Upper lobe of right lung (tissue), 1 donor: ENCODE measurements around the gene LANCL3. TPM values are rescaled to one million over a fixed set of nuclear protein-coding genes. Genes with fewer than 3 reads are reported as not detected.
A peak's percentile ranks its signal among the peaks of the same experiment; 100 is the strongest.

Experiments
- ATAC-seq: fragments of 200-7000 bp; cut with Tn5 transposase; one replicate; pipeline ENCODE4 v1.9.1; 2020; ENCODE audit warnings: mild to moderate bottlenecking, moderate library complexity
- DNase-seq: peaks from one replicate; pipeline ENCODE4 v3.0.0-alpha.2; 2020
- H3K27ac ChIP-seq: fragments of 200-600 bp; one replicate; pipeline ENCODE4 v1.8.0; 2022
- H3K27me3 ChIP-seq: fragments of 200-600 bp; one replicate; pipeline ENCODE4 v1.8.0; 2022; ENCODE audit warnings: mild to moderate bottlenecking
- H3K36me3 ChIP-seq: fragments of 200-600 bp; one replicate; pipeline ENCODE4 v1.8.0; 2022
- H3K4me1 ChIP-seq: fragments of 200-600 bp; one replicate; pipeline ENCODE4 v1.8.0; 2022
- H3K4me3 ChIP-seq: fragments of 200-600 bp; one replicate; pipeline ENCODE4 v1.8.0; 2022; ENCODE audit warnings: mild to moderate bottlenecking
- H3K9me3 ChIP-seq: fragments of 200-600 bp; one replicate; pipeline ENCODE4 v1.8.0; 2022
- intact Hi-C: fragments of 100-400 bp; cut with DNase I; formaldehyde crosslinking; loops from one replicate; pipeline ENCODE4 v1.11.0; 2022
- total RNA-seq: library from RNA; stranded (reverse); fragmentation: NEBNext Ultra II Directional; extraction: Animal tissue kit (Norgen Biotek cat#: 25700); gene quantifications from one replicate; pipeline ENCODE4 v1.2.1, GENCODE V29; 2021
- TF ChIP-seq, protein P1 (sequence below): fragments of 200-600 bp; IDR thresholded peaks from one replicate; pipeline ENCODE4 v1.8.0; 2022; ENCODE audit warnings: antibody characterized with exemption
- donor health status: DM: no; HTN: yes; CAD: no; lungs with severe emphysema.

LANCL3 gene
- total RNA-seq, 1 donor from 2014 or later = 1.4 TPM

DNA sequence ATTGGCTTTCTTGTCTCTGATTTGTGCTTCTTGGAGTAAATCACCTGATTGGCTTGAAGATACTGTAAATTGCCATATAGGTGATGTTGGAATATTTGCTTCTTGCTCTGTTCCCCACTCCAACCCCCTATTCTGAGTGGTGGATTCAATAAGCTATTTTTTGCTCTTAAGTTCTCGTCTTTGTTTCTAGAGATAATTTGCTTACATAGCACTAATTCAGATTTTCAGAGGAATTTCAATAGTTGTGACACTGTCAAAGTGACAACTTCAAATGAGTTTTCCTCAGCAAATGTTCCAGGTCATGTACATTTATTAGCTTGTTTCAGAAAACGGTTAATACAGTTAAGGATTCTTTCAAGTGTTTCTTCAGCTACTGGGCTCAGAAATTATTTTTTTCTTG is 18.6 kb downstream of the LANCL3 start:
- no peaks in the 10 kb centered on the region for H3K4me1 ChIP-seq
- no peak for DNase-seq
- no peaks in the 10 kb centered on the region for H3K36me3 ChIP-seq
- intact Hi-C loops = no loop called here
- no peaks in the 10 kb centered on the region for H3K9me3 ChIP-seq
- H3K27ac ChIP-seq = no peak overlapping the region
- no peak overlapping the region for H3K4me3 ChIP-seq
- H3K27me3 ChIP-seq = no peaks in the 10 kb centered on the region
- no peak for ATAC-seq
- TF ChIP-seq, protein P1, sequence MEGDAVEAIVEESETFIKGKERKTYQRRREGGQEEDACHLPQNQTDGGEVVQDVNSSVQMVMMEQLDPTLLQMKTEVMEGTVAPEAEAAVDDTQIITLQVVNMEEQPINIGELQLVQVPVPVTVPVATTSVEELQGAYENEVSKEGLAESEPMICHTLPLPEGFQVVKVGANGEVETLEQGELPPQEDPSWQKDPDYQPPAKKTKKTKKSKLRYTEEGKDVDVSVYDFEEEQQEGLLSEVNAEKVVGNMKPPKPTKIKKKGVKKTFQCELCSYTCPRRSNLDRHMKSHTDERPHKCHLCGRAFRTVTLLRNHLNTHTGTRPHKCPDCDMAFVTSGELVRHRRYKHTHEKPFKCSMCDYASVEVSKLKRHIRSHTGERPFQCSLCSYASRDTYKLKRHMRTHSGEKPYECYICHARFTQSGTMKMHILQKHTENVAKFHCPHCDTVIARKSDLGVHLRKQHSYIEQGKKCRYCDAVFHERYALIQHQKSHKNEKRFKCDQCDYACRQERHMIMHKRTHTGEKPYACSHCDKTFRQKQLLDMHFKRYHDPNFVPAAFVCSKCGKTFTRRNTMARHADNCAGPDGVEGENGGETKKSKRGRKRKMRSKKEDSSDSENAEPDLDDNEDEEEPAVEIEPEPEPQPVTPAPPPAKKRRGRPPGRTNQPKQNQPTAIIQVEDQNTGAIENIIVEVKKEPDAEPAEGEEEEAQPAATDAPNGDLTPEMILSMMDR = no peak

GRCh38 chrX:37594755-37595382 is 23.4 kb downstream of the LANCL3 start:
- no peaks in the 10 kb centered on the region for H3K36me3 ChIP-seq
- no peaks in the 10 kb centered on the region for H3K9me3 ChIP-seq
- DNase-seq (no peak), ATAC-seq (no peak)
- H3K4me3 ChIP-seq = no peak overlapping the region
- no peak overlapping the region for H3K27ac ChIP-seq
- TF ChIP-seq, protein P1 = no peak
- no peaks in the 10 kb centered on the region for H3K27me3 ChIP-seq
- no peaks in the 10 kb centered on the region for H3K4me1 ChIP-seq
- intact Hi-C loops = no loop called here

- TF ChIP-seq, protein P1 = no peak
- ATAC-seq = no peak
These were observed 28.3 kb downstream of the LANCL3 start for GRCh38 chrX:37599729-37600128.

DNA sequence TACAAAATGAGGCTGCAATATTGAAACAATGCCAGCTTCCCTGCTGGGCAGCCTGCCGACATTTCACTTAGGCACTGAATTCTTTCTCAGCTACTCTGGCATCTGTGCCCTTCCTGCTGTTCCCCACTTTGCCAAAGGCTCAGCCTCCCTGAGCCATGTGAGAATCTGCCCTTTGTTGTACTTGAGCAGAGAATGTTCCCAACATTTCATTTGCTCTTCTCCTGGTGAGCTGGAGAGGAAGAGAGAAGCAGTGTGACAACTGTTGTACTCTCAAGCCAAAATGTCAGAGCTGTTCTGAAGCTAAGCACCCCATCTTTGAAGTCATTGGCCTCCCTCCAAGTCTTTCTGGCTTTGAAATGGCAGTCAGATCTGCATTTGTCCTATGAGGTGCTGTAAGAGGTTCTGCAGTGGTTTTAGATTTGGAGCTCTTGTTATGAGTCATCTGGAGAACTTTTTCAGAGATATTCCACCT is 32.5 kb downstream of the LANCL3 start:
- H3K27ac ChIP-seq = no peak overlapping the region
- intact Hi-C loops = no loop called here
- no peaks in the 10 kb centered on the region for H3K4me1 ChIP-seq
- no peaks in the 10 kb centered on the region for H3K27me3 ChIP-seq
- H3K4me3 ChIP-seq = no peak overlapping the region
- DNase-seq (peak; percentile 31), ATAC-seq (no peak)
- H3K9me3 ChIP-seq = no peaks in the 10 kb centered on the region
- H3K36me3 ChIP-seq = no peaks in the 10 kb centered on the region
- TF ChIP-seq, protein P1 = no peak

More at GRCh38 chrX:37599729-37600128, 28.3 kb downstream of the LANCL3 start:
- intact Hi-C loops = no loop called here
- H3K27ac ChIP-seq = no peak overlapping the region
- no peak for DNase-seq
- H3K36me3 ChIP-seq = no peaks in the 10 kb centered on the region
- no peak overlapping the region for H3K4me3 ChIP-seq
- no peaks in the 10 kb centered on the region for H3K9me3 ChIP-seq
- no peaks in the 10 kb centered on the region for H3K4me1 ChIP-seq
- no peaks in the 10 kb centered on the region for H3K27me3 ChIP-seq

GRCh38 chrX:37607243-37607642 is 35.8 kb downstream of the LANCL3 start:
- intact Hi-C loops = no loop called here
- Histone ChIP-seq H3K4me3 (no peak overlapping the region), H3K27me3 (no peaks in the 10 kb centered on the region), H3K9me3 (no peaks in the 10 kb centered on the region), H3K27ac (no peak overlapping the region), H3K4me1 (no peaks in the 10 kb centered on the region), H3K36me3 (no peaks in the 10 kb centered on the region)
- TF ChIP-seq, protein P1 = no peak
- no peak for ATAC-seq
- DNase-seq = no peak
